Endothelial cell of umbilical vein (primary cell): ENCODE data around the gene RTP3.

Source experiments
- CTCF ChIP-seq, 2 donors: IDR thresholded peaks; 1 replicate in 1 of 2; 2 replicates in 1 of 2; pipeline ENCODE4 v1.5.1; 2011; ENCODE audit warnings: low read length in 2 of 2, mild to moderate bottlenecking in 2 of 2, moderate library complexity in 2 of 2, control low read depth in 1 of 2, inconsistent platforms in 1 of 2, low read depth in 1 of 2; ENCODE audit not compliant: insufficient read depth in 1 of 2; ENCODE audit errors: extremely low read depth in 1 of 2
- EZH2 ChIP-seq: IDR thresholded peaks from 2 replicates; pipeline ENCODE4 v1.6.1; 2012; ENCODE audit warnings: borderline replicate concordance, low read depth, mild to moderate bottlenecking, moderate library complexity, low read length, inconsistent platforms; ENCODE audit not compliant: severe bottlenecking
- POLR2AphosphoS5 ChIP-seq: IDR thresholded peaks from 2 replicates; pipeline ENCODE4 v1.6.1; 2012; ENCODE audit warnings: low read depth, mild to moderate bottlenecking, control low read depth, low read length, moderate library complexity; ENCODE audit not compliant: insufficient read depth

DNA sequence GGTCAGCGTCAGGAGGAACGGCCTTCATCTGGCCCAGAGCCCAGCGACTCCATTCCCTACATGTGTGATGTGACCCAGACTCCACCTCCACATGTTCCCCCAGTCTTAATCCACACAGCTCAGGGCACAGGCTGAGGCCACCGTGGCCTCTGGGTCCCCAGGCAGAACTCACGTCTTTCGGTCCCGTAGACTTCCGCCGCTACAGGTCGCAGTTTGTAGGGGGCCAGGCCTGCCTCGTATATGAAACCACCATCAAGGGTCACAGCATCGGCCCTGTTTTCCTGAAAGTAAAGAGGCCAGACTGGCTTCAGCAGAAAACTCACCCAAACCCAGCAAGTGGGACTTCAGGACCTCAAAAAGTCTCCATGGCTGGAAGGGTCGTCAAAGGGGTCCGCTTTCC lies 41.7 kb upstream of the RTP3 start:
- no peak for TF ChIP-seq CTCF (IDR thresholded peaks at IDR 0.05; ENCODE audit: extremely low read depth in 1 of 2, insufficient read depth in 1 of 2, low read depth in 1 of 2, low read length in 2 of 2)
- TF ChIP-seq POLR2AphosphoS5, result no peak
- TF ChIP-seq EZH2, result no peak
